Left renal pelvis (tissue), 4 donors: ENCODE data around the gene SUGCT. TPM values are rescaled to one million over a fixed set of nuclear protein-coding genes. Genes with fewer than 3 reads are reported as not detected.

ENCODE experiments used
- DNase-seq, 4 donors: peaks; one replicate each; pipeline ENCODE4 v3.0.0-alpha.2; 2013; ENCODE audit warnings: low read depth in 4 of 4, low spot score in 3 of 4
- polyA plus RNA-seq, 4 donors: library from polyadenylated mRNA; unstranded; fragments of 120-200 nt; gene quantifications; one replicate each; pipeline ENCODE4 v1.2.1, GENCODE V29; 2013; ENCODE audit not compliant: insufficient read length in 4 of 4

Gene SUGCT
- polyA plus RNA-seq, 4 donors, result 2.2 to 15.5 (median 9.7) TPM

DNA sequence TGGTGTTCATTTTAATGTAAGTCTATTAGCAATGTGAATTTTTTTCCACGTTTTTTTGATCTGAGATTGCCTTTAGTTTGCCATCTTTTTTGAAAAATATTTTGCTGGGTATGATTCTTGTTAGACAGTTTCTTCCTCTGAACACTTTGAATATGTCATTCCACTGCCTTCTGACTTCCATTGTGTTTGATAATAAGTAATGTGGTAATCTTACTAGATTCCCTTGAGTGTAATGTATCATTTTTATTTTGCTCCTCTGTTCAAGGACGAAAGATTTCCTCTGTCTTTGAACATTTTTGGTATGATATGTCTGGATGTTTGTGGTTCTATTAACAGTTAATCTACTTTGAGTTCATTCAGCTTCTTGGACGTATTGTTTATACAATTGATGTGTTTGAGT lies 371.4 kb downstream of the SUGCT start:
- DNase-seq, result no peak

DNA sequence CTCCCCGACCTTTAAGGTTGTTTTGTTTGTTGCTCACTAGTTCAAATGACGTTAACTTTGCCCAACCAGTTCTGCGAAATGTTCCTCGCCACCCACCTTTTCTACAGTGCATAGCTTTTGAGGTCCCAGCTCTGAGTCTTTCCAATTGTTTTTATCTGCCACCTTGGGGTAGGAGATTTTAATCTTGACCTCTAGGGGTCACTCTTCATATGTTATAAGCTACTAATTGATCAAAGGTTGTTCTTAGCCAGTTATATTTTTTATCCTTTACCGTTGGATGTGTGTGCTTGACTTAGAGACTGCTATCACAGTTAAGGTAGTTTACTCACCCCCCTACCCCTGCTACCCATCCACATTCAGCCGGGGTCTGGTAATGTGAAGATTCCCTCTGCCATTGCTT lies 372.4 kb downstream of the SUGCT start:
- DNase-seq, result no peak

DNA sequence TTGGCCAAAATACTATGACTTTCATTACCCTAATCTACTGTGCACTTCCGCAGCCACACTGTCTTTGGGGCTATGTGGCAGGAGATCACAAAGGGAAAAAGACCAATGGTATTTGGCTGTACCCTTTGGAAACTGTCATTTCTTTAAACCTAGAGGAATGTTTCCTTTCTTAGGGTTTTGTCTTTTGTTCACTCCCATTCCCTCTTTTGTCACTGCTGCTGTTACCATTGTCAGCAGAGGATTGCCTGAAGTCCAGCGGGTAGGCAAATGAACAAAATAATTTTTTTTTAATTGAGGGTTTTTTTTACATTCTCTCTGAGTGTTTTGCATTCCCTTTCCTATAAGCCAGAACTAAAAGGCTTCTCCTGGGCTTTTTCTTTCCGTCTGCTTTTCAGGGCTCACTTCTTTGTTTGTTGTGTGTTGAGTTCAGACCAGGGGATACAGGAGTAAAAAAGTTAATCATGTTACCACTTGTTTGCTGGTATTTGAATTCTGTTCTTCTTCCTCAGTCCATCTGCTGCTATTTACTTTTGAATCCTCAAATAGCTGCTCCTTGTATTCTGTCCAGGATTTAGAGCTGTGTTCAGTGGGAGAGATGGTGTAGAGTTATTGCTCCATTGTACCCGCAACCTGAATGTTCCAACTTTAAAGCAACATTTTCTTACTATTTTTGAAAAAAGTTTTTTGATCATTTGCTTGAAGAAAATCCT lies 374.6 kb downstream of the SUGCT start:
- no peak for DNase-seq

DNA sequence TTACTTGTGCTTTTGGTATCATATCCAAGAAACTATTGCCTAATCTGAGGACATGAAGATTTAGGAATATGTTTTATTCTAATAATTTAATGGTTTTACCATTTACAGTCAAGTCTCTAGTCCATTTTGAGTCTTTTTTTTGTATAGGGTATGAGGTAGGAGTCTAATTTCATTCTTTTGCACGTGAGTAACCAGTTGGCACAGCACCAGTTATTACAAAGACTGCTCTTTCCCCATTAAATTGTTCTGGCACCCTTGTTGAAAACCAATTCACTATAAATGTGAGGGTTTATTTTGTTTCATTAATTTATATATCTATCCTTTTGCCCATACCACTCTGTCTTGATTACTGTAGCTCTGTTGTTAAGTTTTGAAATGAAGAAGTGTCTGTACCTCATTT lies 381.6 kb downstream of the SUGCT start:
- no peak for DNase-seq

DNA sequence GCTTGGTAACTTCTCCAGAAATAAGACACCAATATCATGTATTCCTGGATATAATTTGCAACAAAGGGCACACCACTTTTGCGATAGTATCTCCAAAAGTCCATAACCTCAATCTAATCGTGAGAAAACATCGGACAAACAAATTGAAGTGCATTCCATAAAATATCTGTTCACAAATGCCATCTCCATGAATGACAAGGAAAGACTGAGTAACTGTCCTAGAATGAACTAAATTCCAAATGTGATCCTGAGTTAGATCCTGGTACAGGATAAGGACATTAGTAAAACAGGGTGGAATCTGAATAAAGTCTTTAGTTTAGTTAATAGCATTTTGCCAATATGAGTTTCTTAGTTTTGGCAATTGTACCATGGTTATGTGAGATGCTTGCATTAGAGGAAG lies 384.2 kb downstream of the SUGCT start:
- no peak for DNase-seq

DNA sequence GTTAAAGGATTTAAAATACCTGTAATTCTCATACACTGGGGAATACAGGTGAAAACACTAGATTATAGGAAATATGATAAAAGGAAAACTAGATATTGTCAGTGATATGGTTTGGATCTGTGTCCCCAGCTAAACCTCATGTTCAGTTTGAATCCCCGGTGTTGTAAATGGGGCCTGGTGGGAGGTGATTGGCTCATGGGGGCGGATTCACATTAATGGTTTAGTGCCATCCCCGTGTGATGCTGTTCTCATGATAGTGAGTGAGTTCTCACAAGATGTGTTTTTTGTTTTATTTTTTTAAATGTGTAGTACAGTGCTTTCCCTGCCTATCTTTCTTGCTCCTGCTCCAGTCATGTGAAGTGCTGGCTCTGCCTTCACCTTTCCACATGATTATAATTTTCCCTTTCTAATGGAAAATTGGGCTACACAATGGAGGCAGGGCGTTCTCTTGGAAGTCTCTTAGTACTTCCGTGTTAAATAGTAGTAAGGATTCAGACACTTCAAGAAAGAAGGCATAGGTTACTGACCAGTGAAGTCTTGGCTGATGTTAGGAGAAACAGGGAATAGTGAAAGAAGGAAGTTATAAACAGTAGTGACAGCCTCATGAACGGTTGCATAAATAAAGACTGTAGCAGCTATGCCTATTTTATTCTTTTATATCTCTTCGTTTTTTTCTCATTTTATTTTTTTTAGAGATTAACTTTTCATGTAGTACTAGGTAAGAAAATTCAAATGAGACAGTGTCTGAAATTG lies 386.4 kb downstream of the SUGCT start:
- DNase-seq, result no peak

DNA sequence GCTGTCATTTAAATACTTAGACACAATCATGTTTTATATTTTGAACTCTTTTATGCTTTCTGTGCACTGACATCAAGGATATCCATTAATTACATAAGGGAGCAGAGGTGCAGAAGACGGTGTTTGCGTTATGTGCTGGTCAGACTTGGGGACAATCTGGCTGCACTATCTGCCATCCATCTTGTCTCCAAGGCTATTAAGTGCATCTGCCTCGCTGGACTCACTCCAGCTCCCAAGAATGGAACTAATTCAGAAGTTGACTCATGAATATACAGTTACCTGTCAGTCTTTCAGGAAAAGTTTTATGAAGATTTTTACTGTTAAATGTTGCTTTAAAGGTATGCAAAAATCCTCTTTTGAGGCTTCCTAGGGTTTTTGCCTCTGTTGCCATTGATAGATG lies 391.0 kb downstream of the SUGCT start:
- no peak for DNase-seq

DNA sequence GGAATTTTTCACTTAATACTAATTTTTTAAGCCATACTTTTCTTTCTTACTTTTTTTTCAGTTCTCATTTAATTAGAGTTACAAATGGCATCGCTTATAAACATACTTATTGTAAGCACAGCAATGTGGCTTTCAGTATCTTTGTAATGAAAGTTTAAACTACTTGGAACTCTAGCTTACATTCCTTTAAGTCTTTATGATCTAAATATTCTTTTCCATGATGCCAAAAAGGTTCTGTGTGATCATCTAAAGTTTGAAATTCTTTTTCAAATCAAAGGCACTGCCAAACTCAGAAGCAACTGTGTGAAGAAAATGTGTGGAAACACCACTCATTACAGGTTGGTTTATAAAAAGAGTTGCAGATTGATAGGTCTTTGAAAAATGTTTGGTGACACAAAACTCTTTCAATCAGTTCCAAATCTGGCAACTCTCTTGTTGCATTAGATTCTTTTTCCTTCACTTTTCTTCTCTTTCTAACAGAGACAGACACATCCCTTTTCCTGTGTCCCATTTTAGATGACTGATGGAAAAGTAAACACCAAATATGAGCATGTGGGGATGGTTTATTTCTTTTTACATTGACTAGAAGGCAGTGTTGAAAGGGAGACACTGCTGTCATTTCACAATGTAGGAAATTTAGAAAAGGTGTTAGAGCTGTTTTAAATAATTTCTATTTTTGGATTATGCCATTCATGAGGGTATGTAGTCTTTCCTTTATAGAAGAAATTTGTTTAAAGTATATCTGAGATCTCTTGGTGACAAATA lies 392.3 kb downstream of the SUGCT start:
- DNase-seq, result no peak

DNA sequence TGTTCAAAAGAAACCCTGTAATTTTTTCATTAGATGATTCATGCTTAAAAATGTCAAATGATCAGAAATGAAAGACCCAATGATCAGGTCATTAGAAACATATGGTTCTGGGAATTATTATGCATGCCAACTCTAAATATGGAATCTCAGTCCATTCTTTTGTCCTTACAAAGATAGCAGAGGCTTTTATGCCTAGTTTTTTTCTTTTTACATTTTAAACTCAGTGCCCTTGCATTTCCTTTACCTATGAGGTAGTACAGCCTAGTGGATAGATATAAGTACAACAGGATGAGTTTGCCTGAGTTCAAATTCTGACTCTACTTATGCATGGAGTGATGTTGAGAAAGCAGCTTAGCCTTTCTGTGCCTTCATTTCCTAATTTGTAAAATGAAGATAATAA lies 392.9 kb downstream of the SUGCT start:
- no peak for DNase-seq

DNA sequence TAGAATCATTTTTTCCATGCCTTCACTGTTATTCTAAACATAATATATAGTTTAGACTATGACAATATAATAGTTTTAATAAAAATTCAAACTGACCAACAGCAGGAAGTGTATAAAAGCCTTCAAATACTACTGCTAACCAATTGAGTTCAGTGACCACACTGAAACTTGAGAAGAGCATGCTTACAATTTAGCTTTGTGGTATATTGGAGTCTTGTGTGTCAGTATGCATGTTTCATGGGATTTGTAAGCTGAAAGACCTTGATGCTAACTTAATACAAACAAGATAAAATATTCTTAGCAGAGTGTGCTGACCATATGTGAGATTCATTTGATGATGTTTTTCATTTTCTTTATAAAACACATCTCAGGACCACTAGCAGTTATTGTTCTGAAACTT lies 395.5 kb downstream of the SUGCT start:
- no peak for DNase-seq

DNA sequence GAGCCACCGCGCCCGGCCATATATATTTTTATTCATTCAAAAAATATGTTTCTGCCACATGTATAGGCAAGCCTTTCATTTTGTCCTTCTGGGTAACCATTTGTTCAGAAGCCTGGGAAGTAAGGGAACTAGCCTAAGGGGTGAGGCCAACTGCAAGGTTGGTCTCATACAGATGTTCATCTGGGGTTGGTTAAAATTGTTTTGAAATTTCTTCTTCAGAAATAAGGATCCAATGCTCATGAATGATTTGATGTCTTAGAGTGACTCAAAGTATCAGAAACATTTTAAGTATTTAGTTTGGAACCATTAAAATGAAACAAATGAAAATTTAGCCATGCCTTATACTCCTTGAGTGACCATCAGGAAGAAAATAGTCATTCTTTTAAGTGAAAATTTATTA lies 397.2 kb downstream of the SUGCT start:
- DNase-seq, result no peak

DNA sequence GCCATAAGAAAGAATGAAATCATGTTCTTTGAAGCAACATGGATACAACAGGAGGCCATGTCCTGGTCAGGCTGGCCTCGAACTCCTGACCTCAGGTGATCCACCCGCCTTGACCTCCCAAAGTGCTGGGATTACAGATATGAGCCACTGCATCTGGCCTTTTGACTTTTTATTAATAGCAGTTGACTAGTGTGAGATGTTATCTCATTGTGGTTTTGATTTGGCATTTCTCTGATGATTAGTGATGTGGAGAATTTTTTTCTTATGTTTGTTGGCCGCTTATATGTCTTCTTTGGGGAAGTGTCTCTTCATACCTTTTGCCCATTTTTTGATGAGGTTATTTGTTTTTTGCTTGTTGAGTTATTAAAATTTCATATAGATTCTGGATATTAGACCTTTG lies 400.9 kb downstream of the SUGCT start:
- DNase-seq, result no peak

DNA sequence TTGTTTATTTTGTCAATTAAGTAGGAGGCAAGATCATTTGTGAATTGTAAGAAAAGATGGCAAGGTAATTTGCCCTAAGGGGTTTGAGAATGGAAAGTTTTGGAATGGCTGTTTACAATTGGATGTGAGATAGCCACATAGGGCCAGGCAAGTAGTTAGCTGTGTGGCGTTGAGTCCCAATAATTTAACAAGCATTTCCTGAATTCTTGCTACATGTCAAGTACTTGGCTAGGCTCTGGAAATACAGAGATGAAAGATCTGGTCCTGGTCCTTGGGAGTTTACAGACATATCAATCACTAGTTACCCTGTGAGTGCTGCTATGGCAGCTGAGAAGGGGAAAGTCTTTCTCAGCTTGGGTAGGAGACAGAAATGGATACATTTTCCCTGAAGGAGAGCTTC lies 401.6 kb downstream of the SUGCT start:
- DNase-seq, result no peak

DNA sequence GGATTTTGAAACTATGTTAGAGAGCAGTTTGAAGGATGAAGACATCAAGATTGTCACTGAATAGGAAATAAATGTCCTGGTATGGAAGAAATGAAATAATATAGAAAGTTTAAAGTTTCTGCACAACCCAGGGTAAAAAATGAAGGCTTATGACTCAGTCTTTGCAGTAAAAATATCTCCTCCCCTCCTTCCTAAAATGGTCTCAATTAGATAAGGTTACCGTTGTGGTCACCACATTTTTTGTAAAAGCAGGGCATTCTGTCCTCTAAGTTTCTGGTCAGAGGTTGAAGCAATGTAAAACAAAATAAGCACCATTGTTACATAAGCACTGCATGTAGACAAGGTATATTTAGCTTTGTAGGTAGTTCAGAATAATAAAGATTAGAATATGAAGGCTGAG lies 403.5 kb downstream of the SUGCT start:
- no peak for DNase-seq

DNA sequence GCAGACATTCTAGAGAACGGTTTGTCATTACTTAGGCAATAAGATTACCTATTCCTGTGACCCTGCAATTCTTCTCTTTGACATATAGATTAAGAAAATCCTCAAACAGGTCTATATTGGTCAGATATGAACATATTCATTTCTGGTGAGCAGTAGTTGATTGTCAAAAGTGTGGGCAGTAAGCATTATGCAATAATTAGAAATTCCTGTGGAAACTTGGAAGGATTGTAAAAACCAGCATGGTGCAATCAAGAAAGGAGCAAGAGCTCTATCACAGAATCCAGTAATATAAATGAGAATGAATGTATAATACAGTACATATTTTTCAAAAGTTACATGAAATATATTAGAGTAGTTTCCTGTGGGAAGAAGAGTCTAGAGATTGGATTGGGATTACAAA lies 406.5 kb downstream of the SUGCT start:
- no peak for DNase-seq

DNA sequence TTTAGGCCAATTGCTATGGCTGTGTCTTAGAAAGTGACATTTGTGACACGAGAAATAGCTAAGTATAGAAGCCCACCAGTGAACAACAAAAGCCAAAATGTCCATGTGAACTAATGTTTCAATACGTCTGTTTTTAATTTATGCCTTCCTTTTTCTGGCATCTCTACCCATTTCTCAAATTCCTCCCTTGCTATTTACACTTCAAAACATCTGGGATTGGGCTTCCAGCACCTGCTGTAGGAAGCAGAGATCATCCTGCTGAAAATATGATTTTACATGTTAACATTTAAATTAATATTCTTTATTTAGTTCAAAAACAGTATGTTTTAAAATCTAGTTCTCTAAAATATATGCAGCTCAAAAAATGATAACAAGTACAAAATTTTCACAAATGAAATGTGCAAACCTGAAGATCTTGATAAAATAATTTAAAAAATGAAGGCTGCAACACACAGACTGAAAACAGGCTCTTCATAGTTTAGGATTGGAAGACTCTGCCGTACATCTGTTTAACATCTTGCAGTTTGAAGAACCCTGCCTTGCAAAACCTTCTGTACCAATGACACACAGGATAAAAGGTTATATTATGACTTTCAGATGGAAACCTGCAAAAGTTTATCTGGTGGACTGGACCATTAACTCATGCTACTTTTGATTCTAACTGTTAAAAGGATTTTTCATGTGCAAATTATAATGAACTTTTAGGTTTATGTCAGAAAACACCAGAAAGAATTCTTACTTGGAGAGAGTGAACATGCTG lies 408.4 kb downstream of the SUGCT start:
- no peak for DNase-seq

DNA sequence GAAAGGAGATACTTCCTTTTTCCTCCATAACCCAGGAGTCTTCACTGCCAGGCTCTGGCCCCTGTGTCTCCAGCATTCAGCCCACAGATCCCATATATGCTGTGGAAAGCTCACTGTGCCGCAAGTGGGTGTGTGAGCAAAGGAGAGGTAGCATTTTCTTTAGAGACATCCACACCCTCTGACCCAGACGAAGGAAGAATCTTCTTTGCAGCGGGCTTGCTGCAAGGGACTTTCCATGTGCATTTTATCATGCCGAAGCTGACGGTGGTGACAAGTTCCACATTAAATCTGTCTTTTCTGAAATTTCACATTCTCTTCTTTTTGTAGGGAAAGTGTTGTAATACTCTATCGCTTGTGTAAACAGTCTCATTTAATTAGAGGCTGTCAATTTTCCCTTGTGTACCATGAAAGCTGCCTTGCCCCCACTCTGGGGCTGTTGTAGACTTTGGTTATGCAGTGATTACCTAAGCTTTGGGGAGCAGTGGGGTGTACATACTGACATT lies 409.5 kb downstream of the SUGCT start:
- DNase-seq, result no peak

DNA sequence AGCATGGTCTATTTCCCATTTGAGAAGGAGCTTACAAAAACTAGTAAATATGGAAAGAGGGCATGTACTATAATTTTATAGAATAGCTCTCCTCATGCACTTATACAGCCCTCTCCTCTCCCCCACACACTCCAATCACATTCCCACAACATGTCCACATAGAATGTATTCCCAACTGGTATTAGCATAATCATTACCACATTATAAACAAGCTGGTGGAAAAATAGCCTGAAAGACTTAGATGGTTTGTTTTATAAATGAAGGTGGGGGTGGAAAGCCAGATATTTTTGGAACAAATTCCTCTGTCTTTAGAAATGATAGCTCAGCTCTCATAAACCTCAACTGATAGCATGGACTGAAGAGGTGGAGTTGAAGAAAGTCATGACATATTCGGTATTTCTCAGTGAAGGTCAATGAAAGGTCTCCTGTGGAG lies 410.1 kb downstream of the SUGCT start:
- no peak for DNase-seq

DNA sequence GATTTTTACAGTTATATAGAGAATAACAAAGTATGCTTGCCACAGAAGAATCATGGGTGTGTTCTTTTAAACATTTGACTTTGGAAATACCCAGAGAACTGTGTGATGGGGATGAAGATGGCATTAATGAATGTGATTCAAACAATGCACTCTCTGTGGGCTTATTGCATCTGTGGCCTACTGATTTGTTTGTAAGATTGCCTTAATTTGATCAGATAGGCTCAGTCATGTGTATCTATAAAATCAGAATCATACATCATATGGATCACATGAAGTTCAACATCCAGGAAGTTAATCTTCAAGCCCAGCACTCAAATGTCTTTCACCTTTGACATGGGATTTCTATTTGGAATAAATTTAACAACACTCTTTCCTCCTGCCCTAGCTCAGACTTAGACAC lies 410.9 kb downstream of the SUGCT start:
- no peak for DNase-seq

DNA sequence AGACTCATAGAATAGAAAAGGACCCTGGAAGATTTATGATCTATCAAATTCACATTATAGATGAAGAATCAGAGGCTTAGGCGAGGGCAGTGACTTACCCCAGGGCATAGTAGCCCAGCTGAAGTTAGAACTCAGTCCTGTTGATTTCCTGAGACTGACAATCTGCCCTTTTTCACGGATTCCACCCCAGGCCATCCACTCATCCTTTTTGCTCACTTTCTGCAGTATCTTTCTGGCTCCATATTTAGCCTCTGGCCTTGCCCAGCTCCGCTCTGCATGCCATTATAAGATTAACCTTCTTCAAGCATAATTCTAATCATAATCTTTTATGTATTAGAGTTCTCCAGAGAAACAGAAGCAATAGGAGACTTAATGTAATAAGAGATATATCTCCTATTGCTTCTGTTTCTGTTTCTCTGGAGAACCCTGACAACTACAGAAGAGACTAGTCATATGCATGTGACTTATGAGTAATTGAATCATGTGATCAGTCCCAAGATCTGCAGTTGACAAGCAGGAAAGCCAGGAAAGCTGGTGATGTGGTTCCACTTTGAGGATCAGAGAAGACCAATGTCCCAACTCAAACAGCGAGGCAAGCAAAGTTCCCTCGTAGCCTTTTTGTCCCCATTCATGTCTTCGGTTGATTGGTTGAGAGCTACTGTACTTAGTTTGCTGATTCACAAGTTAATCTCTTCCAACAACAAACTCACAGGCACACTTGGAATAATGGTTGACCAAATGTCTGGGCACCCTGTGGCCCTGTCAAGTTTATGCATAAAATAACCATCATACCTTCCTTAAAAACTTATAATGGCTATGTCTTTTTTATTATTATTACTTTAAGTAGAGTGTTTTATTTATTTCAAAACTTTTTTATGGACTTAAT lies 412.1 kb downstream of the SUGCT start:
- DNase-seq, result no peak
